Liver (tissue), 9 donors: Measurements from ENCODE around the gene H2AZ2. TPM values are rescaled to one million over a fixed set of nuclear protein-coding genes. Genes with fewer than 3 reads are reported as not detected.

Source experiments
- DNase-seq: peaks from one replicate; pipeline ENCODE4 v3.0.0-alpha.2; 2017; ENCODE audit warnings: low spot score
- H3K27ac ChIP-seq, 2 donors: one replicate each; pipeline ENCODE4 v1.7.0; 2013; ENCODE audit warnings: inconsistent platforms in 2 of 2, low read length in 2 of 2, control low read depth in 1 of 2, low read depth in 1 of 2, mild to moderate bottlenecking in 1 of 2
- H3K27me3 ChIP-seq, 4 donors: one replicate each; pipeline versions ENCODE4 v1.6.1 to v1.7.0; 2013; ENCODE audit warnings: low read length in 3 of 4, inconsistent platforms in 1 of 4, mild to moderate bottlenecking in 1 of 4, moderate library complexity in 1 of 4; ENCODE audit not compliant: control insufficient read depth in 4 of 4, insufficient read depth in 4 of 4
- H3K36me3 ChIP-seq, 4 donors: one replicate each; pipeline versions ENCODE4 v1.6.1 to v1.7.0; 2013; ENCODE audit warnings: low read length in 3 of 4, mild to moderate bottlenecking in 3 of 4, low read depth in 1 of 4, moderate library complexity in 1 of 4; ENCODE audit not compliant: control insufficient read depth in 4 of 4, insufficient read depth in 3 of 4
- H3K4me1 ChIP-seq, 4 donors: one replicate each; pipeline versions ENCODE4 v1.6.1 to v1.7.0; 2013; ENCODE audit warnings: low read length in 3 of 4, mild to moderate bottlenecking in 3 of 4, moderate library complexity in 1 of 4; ENCODE audit not compliant: control insufficient read depth in 4 of 4, insufficient read depth in 4 of 4
- H3K4me3 ChIP-seq, 3 donors: one replicate each; pipeline versions ENCODE4 v1.6.1 to v1.7.0; 2013; ENCODE audit warnings: low read length in 3 of 3, control low read depth in 1 of 3, low read depth in 1 of 3, mild to moderate bottlenecking in 1 of 3
- H3K9ac ChIP-seq, 2 donors: one replicate each; pipeline ENCODE4 v1.7.0; 2013; ENCODE audit warnings: low read length in 2 of 2, mild to moderate bottlenecking in 2 of 2, moderate library complexity in 2 of 2, control low read depth in 1 of 2, low read depth in 1 of 2
- H3K9me3 ChIP-seq, 4 donors: one replicate each; pipeline versions ENCODE4 v1.6.1 to v1.7.0; 2013; ENCODE audit warnings: low read length in 3 of 4; ENCODE audit not compliant: control insufficient read depth in 4 of 4
- CTCF ChIP-seq: fragments of 150-350 bp; IDR thresholded peaks from 2 replicates; pipeline ENCODE4 v1.5.1; 2017; ENCODE audit warnings: improper control_type of control experiment, low read depth, low read length; ENCODE audit not compliant: missing input control
- EGR1 ChIP-seq, 2 donors: IDR thresholded peaks; 2 replicates each; pipeline ENCODE4 v1.6.1; 2016 to 2018; ENCODE audit warnings: antibody characterized with exemption in 2 of 2, low read depth in 2 of 2
- FOXA1 ChIP-seq: IDR thresholded peaks from 2 replicates; pipeline ENCODE4 v1.6.1; 2016; ENCODE audit warnings: antibody characterized with exemption
- FOXA2 ChIP-seq: IDR thresholded peaks from 2 replicates; pipeline ENCODE4 v1.6.1; 2016; ENCODE audit warnings: antibody characterized with exemption
- GABPA ChIP-seq, 2 donors: IDR thresholded peaks in 1 of 2; conservative IDR thresholded peaks in 1 of 2; 2 replicates each; pipeline ENCODE4 v1.6.1; 2016; ENCODE audit warnings: antibody characterized with exemption in 2 of 2, mild to moderate bottlenecking in 1 of 2, moderate library complexity in 1 of 2
- HNF4A ChIP-seq, 2 donors: conservative IDR thresholded peaks; 2 replicates each; pipeline ENCODE4 v1.6.1; 2016; ENCODE audit warnings: antibody characterized with exemption in 2 of 2, mild to moderate bottlenecking in 2 of 2
- HNF4G ChIP-seq: IDR thresholded peaks from 2 replicates; pipeline ENCODE4 v1.6.1; 2016; ENCODE audit warnings: antibody characterized with exemption
- JUND ChIP-seq, 2 donors: IDR thresholded peaks; 2 replicates each; pipeline ENCODE4 v1.6.1; 2016; ENCODE audit warnings: antibody characterized with exemption in 2 of 2
- NR2F2 ChIP-seq: IDR thresholded peaks from 2 replicates; pipeline ENCODE4 v1.6.1; 2016; ENCODE audit warnings: antibody characterized with exemption
- RAD21 ChIP-seq, 2 donors: IDR thresholded peaks; 2 replicates each; pipeline ENCODE4 v1.6.1; 2016; ENCODE audit warnings: antibody characterized with exemption in 2 of 2, mild to moderate bottlenecking in 2 of 2
- RXRA ChIP-seq, 2 donors: IDR thresholded peaks; 2 replicates each; pipeline ENCODE4 v1.6.1; 2017 to 2018; ENCODE audit warnings: antibody characterized with exemption in 2 of 2, mild to moderate bottlenecking in 1 of 2
- SP1 ChIP-seq: IDR thresholded peaks from 2 replicates; pipeline ENCODE4 v1.6.1; 2018; ENCODE audit warnings: antibody characterized with exemption, mild to moderate bottlenecking
- TAF1 ChIP-seq: conservative IDR thresholded peaks from 2 replicates; pipeline ENCODE4 v1.6.1; 2016; ENCODE audit warnings: antibody characterized with exemption, mild to moderate bottlenecking
- YY1 ChIP-seq: IDR thresholded peaks from 2 replicates; pipeline ENCODE4 v1.6.1; 2016; ENCODE audit warnings: antibody characterized with exemption, mild to moderate bottlenecking
- WGBS: extraction: QIAGEN DNeasy Blood & Tissue Kit; methylation state at CpG from one replicate; pipeline ENCODE4 v1.1.7; 2013; 5-methylcytosine and 5-hydroxymethylcytosine counted together
- polyA plus RNA-seq, 2 donors: library from polyadenylated mRNA; stranded (reverse) in 1 of 2; unstranded in 1 of 2; fragments of 200-250 nt in 1 of 2; fragments of >200 nt in 1 of 2; fragmentation: Nextera tagmentation in 1 of 2; extraction: Ambion mirVana in 1 of 2; gene quantifications; one replicate each; pipeline versions ENCODE4 v1.2.1 to v1.2.3, GENCODE V29; 2013 to 2015
- total RNA-seq, 2 donors: library from RNA; depleted of rRNA; stranded (reverse); fragments of >200 nt; gene quantifications; one replicate each; pipeline ENCODE4 v1.2.3, GENCODE V29; 2014
- TF ChIP-seq, protein P1 (sequence below): IDR thresholded peaks from 2 replicates; pipeline ENCODE4 v1.6.1; 2016; ENCODE audit warnings: antibody characterized with exemption, mild to moderate bottlenecking
- TF ChIP-seq, protein P2 (sequence below): IDR thresholded peaks from 2 replicates; pipeline ENCODE4 v1.6.1; 2016; ENCODE audit warnings: antibody characterized with exemption
- TF ChIP-seq, protein P3 (sequence below): IDR thresholded peaks from 2 replicates; pipeline ENCODE4 v1.6.1; 2016; ENCODE audit warnings: antibody characterized with exemption
- TF ChIP-seq, protein P4 (sequence below): IDR thresholded peaks from 2 replicates; pipeline ENCODE4 v1.6.1; 2016; ENCODE audit warnings: antibody characterized with exemption
- donor health status: healthy.
- donor health status: healthy.
- donor health status: healthy.
- donor health status: healthy.
- donor health status: healthy.

Gene H2AZ2
- total RNA-seq: 100 to 1,000 TPM in 1 of 2 donors, 10 to 100 TPM in 1; 85.2 to 182 TPM
- 10 to 100 TPM; 51.3 to 53.9 TPM for polyA plus RNA-seq

DNA sequence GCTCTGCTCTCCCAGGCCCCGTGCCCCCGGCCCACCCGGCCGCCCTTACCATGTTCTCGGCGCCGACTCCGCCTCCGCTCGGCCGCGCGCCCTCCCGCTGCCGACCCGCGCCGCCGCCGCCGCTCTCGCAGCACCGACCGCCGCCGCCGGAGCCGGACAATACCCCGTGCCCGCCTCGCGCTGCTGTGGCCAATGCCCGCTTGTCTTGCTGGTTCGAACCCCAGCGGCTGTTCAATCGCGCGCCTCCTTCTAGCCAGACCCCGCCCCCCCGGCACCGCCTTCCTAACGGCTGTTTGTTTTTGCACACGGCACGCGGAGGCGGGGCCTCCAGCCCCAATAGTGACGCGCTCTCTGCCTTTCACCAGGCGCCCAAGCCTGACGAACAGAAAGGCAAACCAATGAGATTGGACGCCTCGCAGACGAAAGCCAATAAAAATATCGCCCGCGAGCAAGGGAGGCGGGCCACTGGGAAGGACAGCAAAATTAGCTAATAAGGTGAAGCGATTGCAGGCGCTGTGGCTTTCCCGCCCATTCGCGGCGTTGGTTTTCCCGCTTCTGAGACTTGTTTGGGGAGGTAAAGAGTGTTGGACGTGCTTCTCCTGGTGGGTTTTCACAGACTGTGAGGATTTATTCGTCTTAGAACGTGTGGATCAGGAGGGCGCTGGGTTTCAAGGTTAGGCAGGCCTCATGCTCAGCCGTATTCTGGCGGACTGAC lies at the start of gene H2AZ2:
Gene H2AZ2 (minus strand): TSS at position 168 of the 715 bp plus-strand sequence. CDS start 116 bp downstream, at position 52.
- no peaks in the 10 kb centered on the region for H3K36me3 ChIP-seq
- H3K9ac ChIP-seq: peak within 1 kb of the TSS; percentile 74 to 89
- peak; percentile 100 for DNase-seq
- peak within 1 kb of the TSS; percentile 65 to 94 (median 78) for H3K4me3 ChIP-seq
- peaks cover 1 to 17% (median 8%) of the 10 kb centered on the region in 4 donors for H3K4me1 ChIP-seq
- H3K27me3 ChIP-seq: no peaks in the 10 kb centered on the region
- no peaks in the 10 kb centered on the region for H3K9me3 ChIP-seq
- WGBS: under 1% methylated on average over 70 of the region's 70 CpGs
- peak in 1 of 2 donors; percentile 8 for TF ChIP-seq HNF4A (conservative IDR thresholded peaks at IDR 0.05)
- peak; percentile 65 for TF ChIP-seq YY1
- no peak for TF ChIP-seq FOXA2
- peak in 1 of 2 donors; percentile 30 for TF ChIP-seq RAD21 (IDR thresholded peaks at IDR 0.05)
- TF ChIP-seq JUND (IDR thresholded peaks at IDR 0.05): peak; percentile 4 to 37
- no peak for TF ChIP-seq CTCF
- TF ChIP-seq, protein P1, sequence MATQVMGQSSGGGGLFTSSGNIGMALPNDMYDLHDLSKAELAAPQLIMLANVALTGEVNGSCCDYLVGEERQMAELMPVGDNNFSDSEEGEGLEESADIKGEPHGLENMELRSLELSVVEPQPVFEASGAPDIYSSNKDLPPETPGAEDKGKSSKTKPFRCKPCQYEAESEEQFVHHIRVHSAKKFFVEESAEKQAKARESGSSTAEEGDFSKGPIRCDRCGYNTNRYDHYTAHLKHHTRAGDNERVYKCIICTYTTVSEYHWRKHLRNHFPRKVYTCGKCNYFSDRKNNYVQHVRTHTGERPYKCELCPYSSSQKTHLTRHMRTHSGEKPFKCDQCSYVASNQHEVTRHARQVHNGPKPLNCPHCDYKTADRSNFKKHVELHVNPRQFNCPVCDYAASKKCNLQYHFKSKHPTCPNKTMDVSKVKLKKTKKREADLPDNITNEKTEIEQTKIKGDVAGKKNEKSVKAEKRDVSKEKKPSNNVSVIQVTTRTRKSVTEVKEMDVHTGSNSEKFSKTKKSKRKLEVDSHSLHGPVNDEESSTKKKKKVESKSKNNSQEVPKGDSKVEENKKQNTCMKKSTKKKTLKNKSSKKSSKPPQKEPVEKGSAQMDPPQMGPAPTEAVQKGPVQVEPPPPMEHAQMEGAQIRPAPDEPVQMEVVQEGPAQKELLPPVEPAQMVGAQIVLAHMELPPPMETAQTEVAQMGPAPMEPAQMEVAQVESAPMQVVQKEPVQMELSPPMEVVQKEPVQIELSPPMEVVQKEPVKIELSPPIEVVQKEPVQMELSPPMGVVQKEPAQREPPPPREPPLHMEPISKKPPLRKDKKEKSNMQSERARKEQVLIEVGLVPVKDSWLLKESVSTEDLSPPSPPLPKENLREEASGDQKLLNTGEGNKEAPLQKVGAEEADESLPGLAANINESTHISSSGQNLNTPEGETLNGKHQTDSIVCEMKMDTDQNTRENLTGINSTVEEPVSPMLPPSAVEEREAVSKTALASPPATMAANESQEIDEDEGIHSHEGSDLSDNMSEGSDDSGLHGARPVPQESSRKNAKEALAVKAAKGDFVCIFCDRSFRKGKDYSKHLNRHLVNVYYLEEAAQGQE: peak; percentile 64
- TF ChIP-seq SP1: peak; percentile 99
- TF ChIP-seq, protein P2, sequence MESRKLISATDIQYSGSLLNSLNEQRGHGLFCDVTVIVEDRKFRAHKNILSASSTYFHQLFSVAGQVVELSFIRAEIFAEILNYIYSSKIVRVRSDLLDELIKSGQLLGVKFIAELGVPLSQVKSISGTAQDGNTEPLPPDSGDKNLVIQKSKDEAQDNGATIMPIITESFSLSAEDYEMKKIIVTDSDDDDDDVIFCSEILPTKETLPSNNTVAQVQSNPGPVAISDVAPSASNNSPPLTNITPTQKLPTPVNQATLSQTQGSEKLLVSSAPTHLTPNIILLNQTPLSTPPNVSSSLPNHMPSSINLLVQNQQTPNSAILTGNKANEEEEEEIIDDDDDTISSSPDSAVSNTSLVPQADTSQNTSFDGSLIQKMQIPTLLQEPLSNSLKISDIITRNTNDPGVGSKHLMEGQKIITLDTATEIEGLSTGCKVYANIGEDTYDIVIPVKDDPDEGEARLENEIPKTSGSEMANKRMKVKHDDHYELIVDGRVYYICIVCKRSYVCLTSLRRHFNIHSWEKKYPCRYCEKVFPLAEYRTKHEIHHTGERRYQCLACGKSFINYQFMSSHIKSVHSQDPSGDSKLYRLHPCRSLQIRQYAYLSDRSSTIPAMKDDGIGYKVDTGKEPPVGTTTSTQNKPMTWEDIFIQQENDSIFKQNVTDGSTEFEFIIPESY: no peak
- peak; percentile 29 for TF ChIP-seq NR2F2
- peak in 1 of 2 donors; percentile 4 for TF ChIP-seq EGR1 (IDR thresholded peaks at IDR 0.05; ENCODE audit: low read depth in 2 of 2)
- TF ChIP-seq TAF1: peak; percentile 59
- no peak for TF ChIP-seq HNF4G
- peak; percentile 20 to 43 for TF ChIP-seq RXRA (IDR thresholded peaks at IDR 0.05)
- TF ChIP-seq FOXA1: peak; percentile 6
- TF ChIP-seq, protein P3, sequence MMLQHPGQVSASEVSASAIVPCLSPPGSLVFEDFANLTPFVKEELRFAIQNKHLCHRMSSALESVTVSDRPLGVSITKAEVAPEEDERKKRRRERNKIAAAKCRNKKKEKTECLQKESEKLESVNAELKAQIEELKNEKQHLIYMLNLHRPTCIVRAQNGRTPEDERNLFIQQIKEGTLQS: no peak
- TF ChIP-seq, protein P4, sequence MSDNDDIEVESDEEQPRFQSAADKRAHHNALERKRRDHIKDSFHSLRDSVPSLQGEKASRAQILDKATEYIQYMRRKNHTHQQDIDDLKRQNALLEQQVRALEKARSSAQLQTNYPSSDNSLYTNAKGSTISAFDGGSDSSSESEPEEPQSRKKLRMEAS: peak; percentile 56
- peak in 1 of 2 donors; percentile 71 for TF ChIP-seq GABPA (IDR thresholded peaks at IDR 0.05 in 1 of 2, conservative IDR thresholded peaks at IDR 0.05 in 1 of 2)
- peak within 1 kb of the TSS; percentile 94 to 97 for H3K27ac ChIP-seq
